ENCODE measurements around the gene NDFIP1.

DNA sequence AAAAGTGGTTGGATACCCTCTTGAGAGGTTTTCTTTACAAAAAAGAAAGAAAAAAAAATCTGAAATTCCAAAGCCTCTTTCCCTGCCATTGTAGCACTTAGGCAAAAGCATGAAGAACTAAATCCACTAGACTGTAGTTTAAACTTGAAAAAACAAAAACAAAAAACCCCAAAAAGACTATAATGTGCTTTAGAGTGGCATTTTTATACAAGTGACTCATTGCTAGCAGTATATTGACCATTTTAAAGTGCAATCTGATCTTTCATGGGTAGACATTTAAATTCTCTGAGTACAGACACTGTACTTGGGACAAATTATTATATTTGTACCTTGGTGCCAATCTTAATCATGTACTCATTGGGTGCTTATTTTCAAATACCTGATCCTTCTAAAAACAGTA is 50.8 kb downstream of the NDFIP1 start:
- TF ChIP-seq EZH2phosphoT487 (IDR thresholded peaks at IDR 0.05; ENCODE audit: insufficient read depth, low read depth) (no peak), EZH2 (IDR thresholded peaks at IDR 0.05; ENCODE audit: insufficient read depth, poor library complexity, severe bottlenecking) (no peak)
